Islet precursor cell (in vitro differentiated cells): ENCODE results near the gene SPATA31E1.

Experiments used
- DNase-seq: peaks from one replicate; pipeline ENCODE4 v3.0.0-alpha.2; 2018

Gene SPATA31E1

DNA sequence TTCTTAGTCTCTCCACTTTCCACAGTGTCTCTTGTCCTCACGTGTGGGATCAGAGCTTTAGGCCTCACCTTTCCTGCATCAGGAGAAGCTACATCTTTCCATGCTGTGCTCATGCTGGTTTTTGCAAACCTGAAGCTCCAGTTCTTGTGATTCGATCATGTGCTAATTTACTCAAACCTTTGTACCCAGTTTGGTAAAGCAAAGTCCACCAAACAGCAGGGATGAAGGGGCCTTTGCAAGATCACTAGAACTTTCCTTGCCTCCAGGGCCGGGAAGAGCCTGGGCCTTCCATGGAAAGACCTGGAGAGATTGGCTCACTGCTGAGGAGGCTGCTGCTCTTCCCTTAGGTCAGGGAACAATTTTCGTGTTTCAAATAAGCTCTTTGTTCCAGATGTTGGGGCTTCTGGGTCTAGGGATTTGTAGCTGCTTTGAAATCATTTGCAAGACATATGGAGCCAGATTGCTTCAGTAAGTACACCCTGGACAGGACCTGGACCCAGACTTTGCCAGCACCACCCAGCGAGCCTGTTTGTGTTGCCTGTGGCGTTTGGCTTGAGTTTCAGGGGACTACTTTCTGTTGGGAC is 18.7 kb upstream of the SPATA31E1 start:
- DNase-seq = peak; percentile 35

DNA sequence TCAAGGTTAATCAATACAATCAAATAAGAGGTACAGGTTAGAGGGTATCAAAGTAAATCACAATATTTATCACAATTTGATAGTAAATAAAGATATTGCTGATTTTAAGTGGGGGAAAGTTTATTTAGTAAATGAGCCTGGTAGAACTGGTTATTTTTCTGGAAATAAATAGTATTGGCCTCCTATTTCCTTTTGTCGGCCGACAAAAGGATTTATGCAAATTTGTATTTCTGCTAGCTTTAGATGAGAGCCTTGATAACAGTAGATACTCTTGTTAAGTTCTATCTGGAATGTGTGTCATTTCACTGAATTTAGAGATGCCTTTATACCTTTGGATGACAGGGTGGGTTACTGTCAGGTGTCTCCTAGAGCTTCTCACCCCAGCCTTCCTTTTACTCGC is 17.8 kb upstream of the SPATA31E1 start:
- no peak for DNase-seq

DNA sequence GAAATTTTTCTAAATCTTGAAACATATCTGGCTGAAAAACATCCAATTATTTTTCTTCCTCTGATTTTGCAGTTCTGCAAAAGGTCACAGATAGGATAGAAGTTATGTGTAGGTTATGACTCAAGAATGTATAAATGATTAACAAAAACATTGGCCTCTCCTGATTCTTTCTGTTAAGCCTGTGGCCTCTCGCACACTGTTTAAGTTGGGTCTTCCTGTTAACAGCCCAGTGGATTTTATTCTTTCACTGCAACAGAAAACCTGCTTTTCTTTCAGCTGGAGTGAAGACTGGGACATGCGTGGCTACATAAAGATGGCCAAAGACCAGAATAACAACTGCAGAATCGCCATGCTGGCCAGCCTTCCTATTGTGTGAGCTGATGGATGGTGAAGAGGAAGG is 17.1 kb upstream of the SPATA31E1 start:
- DNase-seq = peak; percentile 28

DNA sequence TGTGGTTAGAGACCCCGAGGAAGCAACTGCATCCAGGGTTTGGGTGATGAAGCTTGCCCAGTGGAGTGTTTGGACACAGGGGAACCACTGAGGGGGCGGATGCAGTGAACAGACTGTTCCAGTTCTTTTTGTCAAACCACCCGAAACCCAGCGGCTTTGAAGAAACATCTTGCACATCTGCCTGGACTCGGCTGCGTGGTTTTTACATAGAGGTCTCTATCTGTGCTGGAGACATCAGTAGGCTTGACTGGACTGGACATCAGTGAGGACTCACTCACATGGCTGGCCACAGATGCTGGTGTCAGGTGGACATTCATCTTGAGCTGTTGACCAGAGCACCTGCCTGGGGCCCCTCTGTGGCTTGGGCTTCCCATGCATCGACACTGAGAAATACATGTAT is 15.3 kb upstream of the SPATA31E1 start:
- peak; percentile 42 for DNase-seq

DNA sequence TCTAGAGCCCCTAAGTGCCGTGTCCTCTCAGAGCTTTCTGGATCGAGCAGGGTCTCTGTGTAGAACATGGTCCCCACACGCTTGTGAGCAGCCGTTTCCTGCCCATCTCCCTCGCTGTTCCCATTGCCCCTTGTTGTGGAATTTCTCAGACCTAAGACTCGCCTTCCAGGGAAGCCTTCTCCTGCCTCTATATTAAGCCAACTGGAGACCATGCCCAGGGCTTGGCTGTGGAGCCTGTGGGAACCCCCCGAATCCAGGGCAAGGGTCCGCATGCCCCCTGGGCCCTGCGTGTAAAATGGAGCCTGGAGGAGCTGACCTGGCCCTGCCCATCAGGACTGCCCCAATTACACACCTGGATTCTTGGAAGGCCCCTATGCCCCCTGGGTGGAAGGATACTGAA is 14.5 kb upstream of the SPATA31E1 start:
- DNase-seq = no peak

DNA sequence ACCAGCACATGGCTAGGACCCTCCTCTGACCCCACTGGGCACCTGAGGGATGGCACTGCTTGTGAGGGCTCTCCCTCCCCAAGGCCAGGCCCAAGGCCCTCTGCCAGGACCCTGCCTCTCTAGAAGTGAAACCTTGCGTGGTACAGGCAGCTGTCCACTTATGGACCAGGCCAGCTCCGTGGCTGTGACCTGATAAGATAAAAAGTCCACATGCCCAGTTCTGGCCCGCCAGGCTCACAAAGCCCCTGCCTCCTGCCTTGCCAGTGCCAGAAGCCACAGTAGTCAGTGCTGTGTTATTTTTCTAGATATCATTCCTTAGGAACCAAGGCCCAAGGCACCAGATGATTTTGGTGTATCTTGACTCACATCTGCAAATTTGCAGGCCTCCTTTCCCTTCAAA is 14.0 kb upstream of the SPATA31E1 start:
- DNase-seq = peak; percentile 45

DNA sequence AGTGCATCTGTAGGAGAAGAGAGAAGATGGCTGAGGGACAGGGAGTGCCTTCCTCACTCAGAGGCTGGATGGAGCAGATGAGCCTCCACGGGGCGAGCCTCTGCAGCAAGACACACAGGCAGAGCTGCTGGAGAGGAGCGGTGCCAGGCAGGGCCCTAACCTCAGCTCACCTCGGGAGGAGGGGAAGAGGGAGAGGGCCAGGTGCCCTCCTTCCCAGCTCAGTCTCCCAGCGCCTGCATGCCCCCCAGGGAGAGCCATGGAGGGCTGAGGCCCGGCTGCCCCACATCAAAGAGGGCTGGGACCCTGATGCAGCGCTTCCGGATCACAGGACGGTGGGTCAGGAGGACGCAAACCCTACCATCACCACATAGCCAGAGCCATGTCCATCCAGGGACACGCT is 13.6 kb upstream of the SPATA31E1 start:
- DNase-seq = peak; percentile 42

DNA sequence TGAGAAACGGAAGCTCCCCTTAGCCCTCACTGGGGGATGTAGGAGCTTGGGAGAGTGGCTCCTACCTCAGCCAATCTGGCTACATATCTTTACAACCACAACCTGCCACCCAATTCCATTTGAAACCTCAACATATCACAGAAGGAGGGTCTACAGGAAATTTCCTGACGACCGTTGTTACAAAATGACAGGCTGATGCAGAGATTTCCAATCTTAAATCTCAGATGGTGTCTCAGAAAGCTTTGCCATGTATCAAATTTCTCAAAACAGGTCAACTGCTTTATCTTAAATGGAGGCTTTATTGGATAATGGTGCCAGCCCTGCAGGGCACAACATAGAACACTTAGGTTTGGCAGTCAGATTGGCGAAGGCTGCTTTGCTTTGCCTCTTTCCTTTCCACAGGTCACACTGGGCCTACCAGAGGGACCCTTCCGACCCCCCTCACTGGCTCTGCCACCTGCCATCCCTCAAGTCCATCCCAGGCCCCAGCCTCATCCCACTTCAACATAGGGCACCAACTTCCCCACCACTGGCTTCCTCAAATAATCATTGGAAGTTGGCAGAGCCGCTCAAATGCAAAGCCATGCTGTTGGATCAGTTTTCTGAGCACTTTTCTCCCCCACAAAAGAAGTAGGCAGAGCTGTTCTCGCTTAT is 11.1 kb upstream of the SPATA31E1 start:
- DNase-seq = peak; percentile 29

DNA sequence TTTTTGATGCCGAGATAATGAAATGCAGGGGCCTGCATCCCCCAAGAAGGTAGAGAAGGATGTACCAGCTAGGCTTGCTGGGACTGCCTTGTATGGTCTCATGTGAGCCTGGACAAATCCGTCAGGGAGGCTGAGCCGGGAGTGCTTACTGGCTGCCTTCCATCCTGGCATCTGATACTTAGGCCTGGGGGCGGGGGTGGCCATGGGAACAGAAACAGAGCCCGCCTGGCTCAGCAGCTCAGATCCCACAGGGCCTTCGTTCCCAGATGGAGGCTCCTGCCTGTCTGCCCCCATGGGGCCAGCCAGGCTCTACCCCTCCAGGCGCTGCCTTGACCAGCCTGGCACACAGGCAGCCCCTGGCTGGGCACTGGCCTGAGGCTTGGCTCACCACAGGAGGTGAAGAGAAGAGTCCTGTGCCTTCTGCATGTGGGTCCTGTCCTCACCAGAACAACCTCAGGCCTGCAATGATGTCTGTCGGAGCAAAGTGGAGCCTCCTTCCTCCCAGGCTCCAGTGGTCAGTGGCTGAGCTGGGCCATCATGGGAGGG is 10.5 kb upstream of the SPATA31E1 start:
- DNase-seq = peak; percentile 59

DNA sequence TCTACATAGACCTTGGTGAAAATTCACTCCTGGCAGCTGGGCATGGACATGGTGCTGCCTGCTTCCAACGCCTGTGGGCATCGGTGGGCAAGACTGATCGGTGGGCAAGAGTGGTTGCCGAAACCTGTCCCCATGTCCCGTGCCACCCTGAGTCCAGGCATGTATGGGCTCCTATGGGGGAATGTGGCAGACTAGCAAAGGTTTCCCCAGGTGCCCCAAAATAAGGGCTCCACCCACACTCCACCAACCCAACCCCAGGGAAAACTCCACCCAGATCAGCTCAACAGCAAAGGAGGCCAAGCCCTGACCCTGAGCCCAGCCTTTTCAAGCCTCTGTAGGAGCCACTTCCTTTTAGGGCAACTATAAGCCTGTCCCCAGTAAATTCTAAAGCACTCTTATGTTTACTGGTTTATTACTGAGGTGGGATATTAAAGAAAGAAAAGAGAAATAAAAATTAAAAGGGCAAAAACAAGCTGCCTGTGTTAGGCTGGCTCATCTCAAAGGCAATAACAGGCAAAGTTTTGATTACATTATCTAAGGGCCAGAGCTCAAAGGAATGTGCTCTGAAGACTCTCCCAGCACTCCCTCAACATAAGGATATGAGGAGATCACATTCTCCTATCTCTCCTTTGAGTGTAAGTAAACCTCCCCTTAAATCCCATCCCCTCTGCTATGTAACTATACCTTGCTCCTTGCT is 8.9 kb upstream of the SPATA31E1 start:
- peak; percentile 23 for DNase-seq

DNA sequence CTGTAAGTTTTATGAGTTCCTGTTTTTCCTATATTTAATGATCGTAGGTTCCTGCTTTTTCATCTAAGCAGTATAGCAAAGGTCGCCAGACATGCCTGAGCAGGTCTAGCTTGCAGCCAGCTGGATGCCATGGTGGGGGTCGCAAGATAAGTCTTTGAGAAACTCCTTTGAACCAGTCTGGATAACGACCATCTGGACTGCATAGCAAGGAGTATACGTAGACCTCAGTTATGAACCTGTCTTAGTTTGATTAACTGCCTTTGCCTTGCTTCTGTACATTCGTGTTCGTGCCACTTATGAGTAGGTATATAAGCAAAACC is 8.4 kb upstream of the SPATA31E1 start:
- peak; percentile 47 for DNase-seq

DNA sequence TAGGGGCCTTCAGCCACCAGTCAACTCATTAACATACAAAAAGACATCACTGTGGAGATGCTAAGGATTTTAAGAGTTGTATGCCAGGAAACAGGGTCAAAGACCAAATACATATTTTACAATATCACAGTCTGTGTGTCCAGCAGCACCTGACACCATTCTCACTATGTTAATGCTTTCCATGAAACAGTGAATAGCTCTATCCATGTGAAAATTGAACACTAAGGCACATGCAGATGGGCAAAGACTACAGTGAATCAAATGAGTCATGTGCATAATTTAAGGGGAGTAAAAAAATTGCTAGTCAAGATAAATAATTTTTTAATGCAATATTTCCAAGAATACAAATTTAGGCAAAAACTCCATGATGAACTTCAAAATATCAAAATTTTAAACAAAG is 7.6 kb upstream of the SPATA31E1 start:
- no peak for DNase-seq

DNA sequence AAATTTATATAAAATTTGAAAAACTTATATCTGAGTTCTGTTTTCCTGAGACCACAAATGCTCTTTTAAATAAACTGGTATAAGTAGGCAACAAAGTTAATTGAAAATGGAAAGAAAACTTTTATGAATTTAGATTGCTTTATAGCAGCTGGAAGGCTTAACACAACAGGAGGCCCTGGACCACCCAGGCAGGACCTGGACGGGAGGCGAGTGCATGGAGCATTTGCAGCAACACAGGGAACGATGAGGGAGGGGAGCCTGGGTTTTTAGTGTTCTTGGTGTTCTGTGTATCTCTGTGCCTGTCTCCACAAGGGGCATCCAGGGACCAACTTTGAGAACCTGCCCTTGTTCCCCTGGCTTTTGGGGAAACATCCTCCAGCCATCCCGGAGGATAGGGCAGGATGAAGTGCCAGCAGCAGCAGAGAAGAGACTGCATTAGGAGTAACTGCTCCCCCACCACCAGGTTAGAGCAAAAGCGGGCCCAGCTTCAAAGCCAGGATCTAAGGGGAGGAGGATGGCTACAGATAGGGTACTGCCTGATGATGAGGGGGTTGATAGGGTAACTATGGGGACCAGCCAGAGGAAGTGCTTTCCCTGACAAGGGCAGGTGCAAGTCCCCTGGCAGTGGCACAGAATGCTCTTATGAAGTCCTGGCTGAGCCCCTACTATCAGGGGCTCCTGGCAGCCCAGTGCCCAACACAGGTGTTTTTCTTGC is 6.7 kb upstream of the SPATA31E1 start:
- DNase-seq = peak; percentile 42

DNA sequence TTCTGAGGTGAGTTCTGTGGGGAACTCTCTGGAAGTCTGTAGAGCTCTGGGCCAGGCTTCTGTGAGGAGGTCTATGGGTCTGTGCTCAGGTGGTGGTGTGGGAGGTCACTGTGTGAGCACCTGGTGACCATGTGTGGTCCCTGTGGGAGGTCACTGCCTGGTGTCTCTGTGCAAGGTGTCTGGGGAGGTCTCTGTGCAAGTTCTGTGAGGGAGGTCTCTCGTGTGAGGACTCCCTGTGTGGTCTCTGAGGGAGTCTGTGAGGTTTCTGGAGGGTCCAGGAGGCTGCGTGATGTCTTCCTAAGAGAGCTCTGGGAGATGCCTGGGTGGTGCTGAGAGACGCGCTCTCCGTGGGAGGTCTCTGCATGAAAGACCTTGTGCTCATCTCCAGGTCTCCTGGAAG is 6.0 kb upstream of the SPATA31E1 start:
- DNase-seq = peak; percentile 46

DNA sequence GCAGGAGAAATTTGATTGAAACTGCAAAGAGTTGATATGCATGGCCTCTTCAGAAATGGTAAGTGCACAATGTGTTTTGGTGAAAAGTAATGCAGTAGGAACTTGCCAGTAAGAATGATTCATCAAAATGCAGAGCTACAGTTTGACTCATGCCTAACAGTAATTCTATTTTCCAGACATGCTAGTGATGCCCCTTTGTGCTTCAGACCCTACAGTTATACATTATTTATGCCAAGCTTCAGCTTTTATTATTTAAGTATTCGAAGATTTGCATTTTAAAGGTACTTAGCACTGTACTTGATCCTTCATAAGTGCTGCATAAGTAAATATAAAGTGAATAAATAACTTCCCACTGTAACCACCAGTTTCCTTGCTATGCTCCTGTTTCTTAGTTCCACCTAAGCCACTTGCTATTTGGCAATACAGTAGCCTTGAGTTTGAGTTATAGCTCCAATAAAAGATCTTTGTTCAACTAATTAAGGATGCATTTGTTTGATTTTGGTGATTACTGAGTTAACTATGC is 3.6 kb upstream of the SPATA31E1 start:
- no peak for DNase-seq

DNA sequence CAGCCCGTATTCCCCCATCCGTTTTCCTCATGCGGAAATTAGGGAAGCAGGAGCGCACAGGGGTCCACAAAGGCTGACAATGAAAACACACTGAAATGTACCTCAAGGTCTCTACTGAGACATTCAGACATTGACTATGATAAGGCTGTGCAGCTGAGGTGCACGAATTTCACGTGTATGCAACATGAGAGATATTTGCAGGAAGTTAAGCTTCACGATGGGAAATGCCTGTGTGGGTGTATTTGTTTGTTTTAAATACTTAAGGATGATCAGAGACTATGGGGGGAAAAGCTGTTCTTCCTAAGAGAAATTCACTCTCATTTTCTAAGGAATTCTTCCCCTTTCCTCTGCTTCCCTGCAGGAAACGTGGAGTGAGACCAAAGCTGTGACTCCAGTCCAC is 2.6 kb upstream of the SPATA31E1 start:
- peak; percentile 29 for DNase-seq

DNA sequence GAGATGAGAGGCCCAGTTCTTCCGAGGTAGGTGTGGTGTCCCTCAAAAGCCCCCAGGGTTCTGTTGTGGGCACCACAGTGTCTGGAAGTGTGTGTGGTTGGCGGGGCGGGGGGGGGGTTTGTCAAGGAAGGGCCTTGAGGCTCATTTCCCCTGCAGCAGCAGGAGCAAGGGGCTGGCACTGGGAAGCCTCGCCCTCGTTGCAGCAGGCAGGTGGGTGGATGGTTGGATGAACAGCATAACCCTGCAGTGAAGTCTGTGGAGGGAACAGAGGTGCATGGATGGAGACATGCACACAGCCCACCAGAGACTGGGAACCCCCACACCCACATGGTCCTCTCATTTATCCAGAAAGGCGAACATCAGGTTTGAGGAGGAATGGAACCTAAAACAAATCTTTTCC is 2.0 kb upstream of the SPATA31E1 start:
- peak; percentile 34 for DNase-seq

DNA sequence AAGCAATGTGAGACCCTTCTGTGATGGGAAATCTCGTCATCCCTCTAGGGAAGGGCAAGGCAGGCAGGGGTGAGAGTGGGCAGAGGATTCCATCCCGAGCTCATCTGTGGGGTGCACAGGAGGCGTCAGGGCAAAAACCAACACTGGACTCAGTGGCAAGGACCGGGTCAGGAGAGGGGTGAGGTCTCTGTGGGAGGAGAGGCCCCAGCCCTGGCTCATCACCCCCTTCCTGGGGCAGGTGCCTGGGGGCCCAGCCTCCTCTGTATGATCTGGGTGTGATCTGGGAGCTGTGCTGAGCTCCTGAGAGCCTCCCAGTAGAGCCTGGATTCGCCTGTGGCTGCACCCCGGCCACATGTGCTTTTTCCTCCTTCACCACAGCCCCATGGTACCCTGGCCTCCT is 597 bp downstream of the SPATA31E1 start:
- DNase-seq = no peak

DNA sequence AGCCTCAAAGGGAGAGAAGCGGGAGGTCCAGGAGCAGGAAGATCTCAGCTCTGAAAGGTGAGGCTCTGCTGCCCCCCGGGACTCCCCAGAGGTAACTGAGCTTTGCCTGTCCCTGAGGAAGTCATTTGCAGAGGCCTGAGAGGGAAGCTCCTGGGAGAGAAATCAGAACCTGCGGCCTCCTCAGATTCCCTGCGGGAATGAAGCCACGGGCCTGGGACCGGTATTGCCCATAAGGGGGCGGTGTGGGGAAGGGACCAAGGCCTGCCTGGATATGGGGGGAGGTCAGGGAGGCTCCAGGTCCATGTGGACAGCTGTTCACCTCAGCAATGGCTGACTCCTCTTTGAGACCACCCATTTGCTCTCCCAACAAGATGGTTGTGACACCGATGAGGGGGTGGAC is 1.3 kb downstream of the SPATA31E1 start:
- DNase-seq = peak; percentile 59

DNA sequence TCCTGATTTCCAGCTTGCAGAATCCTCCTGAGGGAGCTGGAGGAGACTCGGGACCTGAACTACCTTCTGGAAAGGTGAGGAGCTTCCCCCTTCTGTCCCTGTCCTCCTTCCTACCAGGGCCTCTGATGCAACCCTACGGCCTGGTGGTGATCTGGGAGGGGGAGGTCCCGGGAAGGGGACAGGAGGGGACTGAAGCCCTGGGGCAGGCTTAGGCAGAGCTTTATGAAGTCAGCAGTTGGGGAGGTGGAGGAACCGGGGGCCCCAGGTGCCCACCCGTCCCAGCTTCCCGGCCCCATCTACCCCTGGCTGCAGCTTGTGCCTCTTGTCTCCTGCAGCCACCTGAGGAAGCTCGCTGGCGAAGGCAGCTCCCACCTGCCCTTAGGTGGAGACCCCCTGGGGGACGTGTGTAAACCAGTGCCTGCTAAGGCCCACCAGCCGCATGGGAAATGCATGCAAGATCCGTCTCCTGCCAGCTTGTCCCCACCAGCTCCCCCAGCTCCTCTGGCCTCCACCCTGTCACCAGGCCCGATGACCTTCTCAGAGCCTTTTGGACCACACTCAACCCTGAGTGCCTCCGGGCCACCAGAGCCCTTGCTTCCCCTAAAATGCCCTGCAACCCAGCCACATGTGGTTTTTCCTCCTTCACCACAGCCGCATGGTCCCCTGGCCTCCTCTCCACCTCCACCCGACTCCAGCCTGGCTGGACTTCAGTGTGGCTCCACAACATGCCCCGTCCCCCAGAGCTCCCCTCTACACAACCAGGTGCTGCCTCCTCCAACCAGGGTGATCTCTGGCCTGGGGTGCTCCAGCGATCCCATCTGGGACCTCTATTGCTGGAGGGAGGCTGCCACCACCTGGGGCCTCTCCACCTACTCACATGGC is 2.1 kb downstream of the SPATA31E1 start:
- peak; percentile 39 for DNase-seq

DNA sequence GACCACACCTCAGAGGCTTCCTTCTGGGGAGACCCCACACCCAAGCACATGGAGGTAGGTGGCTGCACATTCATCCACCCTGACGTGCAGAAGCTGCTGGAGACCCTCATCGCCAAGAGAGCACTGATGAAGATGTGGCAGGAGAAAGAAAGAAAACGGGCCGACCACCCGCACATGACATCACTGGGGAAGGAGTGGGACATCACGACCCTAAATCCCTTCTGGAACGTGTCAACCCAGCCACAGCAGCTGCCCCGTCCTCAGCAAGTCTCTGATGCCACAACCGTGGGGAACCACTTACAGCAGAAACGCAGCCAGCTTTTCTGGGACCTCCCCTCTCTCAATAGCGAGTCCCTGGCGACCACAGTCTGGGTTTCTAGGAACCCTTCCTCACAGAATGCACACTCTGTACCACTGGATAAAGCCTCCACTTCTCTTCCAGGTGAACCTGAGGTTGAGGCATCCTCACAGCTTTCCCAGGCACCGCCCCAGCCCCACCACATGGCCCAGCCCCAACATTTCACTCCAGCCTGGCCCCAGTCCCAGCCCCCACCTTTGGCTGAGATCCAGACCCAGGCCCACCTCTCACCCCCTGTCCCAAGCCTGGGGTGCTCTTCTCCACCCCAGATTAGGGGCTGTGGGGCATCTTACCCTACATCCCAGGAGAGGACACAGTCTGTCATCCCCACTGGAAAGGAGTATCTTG is 3.0 kb downstream of the SPATA31E1 start:
- peak; percentile 43 for DNase-seq
